ENCODE measurements around the gene DTNBP1. TPM values are rescaled to one million over a fixed set of nuclear protein-coding genes. Genes with fewer than 3 reads are reported as not detected.

DTNBP1 gene
- total RNA-seq, 1 experiment from 2014 or later: 28.2 TPM

- POLR2A ChIA-PET (ENCODE audit: low non-redundant PET): no interaction called here
- H3K9me3 ChIP-seq (ENCODE audit: low read depth, low read length, poor library complexity, severe bottlenecking): no peaks in the 10 kb centered on the region
- CTCF ChIA-PET: no interaction called here
- TF ChIP-seq CTCF (conservative IDR thresholded peaks at IDR 0.05; ENCODE audit: low read depth, low read length) (no peak), EZH2 (IDR thresholded peaks at IDR 0.05; ENCODE audit: borderline replicate concordance, low read depth, low read length, poor library complexity, severe bottlenecking) (no peak)
- H3K27me3 ChIP-seq (replicated peaks; ENCODE audit: insufficient read depth, low read depth, low read length, poor library complexity): no peaks in the 10 kb centered on the region
- intact Hi-C loops (cut with micrococcal nuclease; ENCODE audit: unreplicated experiment): loop anchor here (2.0 to 10.0 kb wide), 4 partner anchors 183 to 1493 kb away; no protein-coding TSS in a partner anchor
- peak overlapping the region; percentile 71 for H3K27ac ChIP-seq (ENCODE audit: low read depth, low read length, poor library complexity, severe bottlenecking)
- no TSS peak for BruUV-seq (replicated peaks)
- peak; percentile 37 for DNase-seq (ENCODE audit: low spot score)
- peak overlapping the region; percentile 34 for H3K4me3 ChIP-seq (ENCODE audit: low read depth, low read length, poor library complexity, severe bottlenecking)
- no peaks in the 10 kb centered on the region for H3K36me3 ChIP-seq (ENCODE audit: insufficient read depth, low read length, poor library complexity, severe bottlenecking)
- peaks cover 60% of the 10 kb centered on the region for H3K4me1 ChIP-seq (ENCODE audit: insufficient read depth, low read length, poor library complexity, severe bottlenecking)
Observed at GRCh38 chr6:15627821-15628220, 35.0 kb downstream of the DTNBP1 start.

- ChIA-PET POLR2A (ENCODE audit: low non-redundant PET) (no interaction called here), CTCF (no interaction called here)
- intact Hi-C loops (cut with micrococcal nuclease; ENCODE audit: unreplicated experiment): loop anchor here (2.0 to 10.0 kb wide), 4 partner anchors 182 to 1492 kb away; no protein-coding TSS in a partner anchor
- Histone ChIP-seq H3K36me3 (ENCODE audit: insufficient read depth, low read length, poor library complexity, severe bottlenecking) (no peaks in the 10 kb centered on the region), H3K4me3 (ENCODE audit: low read depth, low read length, poor library complexity, severe bottlenecking) (peak overlapping the region; percentile 34), H3K4me1 (ENCODE audit: insufficient read depth, low read length, poor library complexity, severe bottlenecking) (peaks cover 67% of the 10 kb centered on the region), H3K9me3 (ENCODE audit: low read depth, low read length, poor library complexity, severe bottlenecking) (no peaks in the 10 kb centered on the region), H3K27ac (ENCODE audit: low read depth, low read length, poor library complexity, severe bottlenecking) (peak overlapping the region; percentile 71), H3K27me3 (replicated peaks; ENCODE audit: insufficient read depth, low read depth, low read length, poor library complexity) (no peaks in the 10 kb centered on the region)
- BruUV-seq (replicated peaks): TSS peak; percentile 41
- peak; percentile 86 for DNase-seq (ENCODE audit: low spot score)
- TF ChIP-seq CTCF (conservative IDR thresholded peaks at IDR 0.05; ENCODE audit: low read depth, low read length): no peak
- TF ChIP-seq EZH2 (IDR thresholded peaks at IDR 0.05; ENCODE audit: borderline replicate concordance, low read depth, low read length, poor library complexity, severe bottlenecking): no peak
Observed at GRCh38 chr6:15626878-15627674, 35.8 kb downstream of the DTNBP1 start.

DNA sequence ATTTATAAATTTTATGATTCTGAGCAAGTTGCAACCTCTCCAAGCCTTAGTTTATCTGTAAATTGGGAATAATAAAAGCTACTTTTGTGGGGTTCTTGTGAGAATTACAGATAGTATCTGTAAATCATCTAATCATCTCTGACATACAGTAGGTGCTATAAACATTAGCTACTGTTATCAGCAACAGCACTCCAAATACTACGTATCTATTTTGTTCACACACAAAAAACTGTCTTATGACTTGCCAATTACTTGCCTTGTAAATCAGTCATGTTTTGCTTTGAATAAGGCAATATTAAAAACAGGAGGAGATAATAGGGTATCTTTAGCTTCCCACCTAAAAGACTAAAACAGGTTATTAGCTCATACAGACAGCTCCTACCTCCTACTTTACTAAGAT lies 36.7 kb downstream of the DTNBP1 start:
- Histone ChIP-seq H3K27me3 (replicated peaks; ENCODE audit: insufficient read depth, low read depth, low read length, poor library complexity) (no peaks in the 10 kb centered on the region), H3K4me1 (ENCODE audit: insufficient read depth, low read length, poor library complexity, severe bottlenecking) (peaks cover 76% of the 10 kb centered on the region), H3K4me3 (ENCODE audit: low read depth, low read length, poor library complexity, severe bottlenecking) (peak overlapping the region; percentile 34), H3K36me3 (ENCODE audit: insufficient read depth, low read length, poor library complexity, severe bottlenecking) (no peaks in the 10 kb centered on the region), H3K9me3 (ENCODE audit: low read depth, low read length, poor library complexity, severe bottlenecking) (no peaks in the 10 kb centered on the region), H3K27ac (ENCODE audit: low read depth, low read length, poor library complexity, severe bottlenecking) (peak overlapping the region; percentile 11)
- no peak for DNase-seq (ENCODE audit: low spot score)
- intact Hi-C loops (cut with micrococcal nuclease; ENCODE audit: unreplicated experiment): loop anchor here (2.0 to 10.0 kb wide), 4 partner anchors 181 to 1491 kb away; no protein-coding TSS in a partner anchor
- TF ChIP-seq EZH2 (IDR thresholded peaks at IDR 0.05; ENCODE audit: borderline replicate concordance, low read depth, low read length, poor library complexity, severe bottlenecking): no peak
- TF ChIP-seq CTCF (conservative IDR thresholded peaks at IDR 0.05; ENCODE audit: low read depth, low read length): no peak
- no TSS peak for BruUV-seq (replicated peaks)
- CTCF ChIA-PET: no interaction called here
- POLR2A ChIA-PET (ENCODE audit: low non-redundant PET): no interaction called here

Measured in A673 (cell line).